Prostate gland (tissue), 2 donors: ENCODE measurements around the gene CARMIL1.

Experiments used
- CTCF ChIP-seq, 4 experiments: fragments of 200-600 bp in 2 of 4; fragments of 450-650 bp in 2 of 4; sonication (generic) in 2 of 4; IDR thresholded peaks; 1 replicate in 3 of 4; 2 replicates in 1 of 4; pipeline ENCODE4 v1.5.1; 2016 to 2019; ENCODE audit warnings: antibody characterized with exemption in 4 of 4, mild to moderate bottlenecking in 2 of 4, moderate library complexity in 2 of 4
- POLR2A ChIP-seq: fragments of 450-650 bp; IDR thresholded peaks from one replicate; pipeline ENCODE4 v1.6.1; 2016; ENCODE audit warnings: antibody characterized with exemption, mild to moderate bottlenecking
- POLR2AphosphoS5 ChIP-seq: sonication (generic); formaldehyde crosslinking; IDR thresholded peaks from one replicate; pipeline ENCODE4 v1.6.1; 2017; ENCODE audit warnings: antibody characterized with exemption

DNA sequence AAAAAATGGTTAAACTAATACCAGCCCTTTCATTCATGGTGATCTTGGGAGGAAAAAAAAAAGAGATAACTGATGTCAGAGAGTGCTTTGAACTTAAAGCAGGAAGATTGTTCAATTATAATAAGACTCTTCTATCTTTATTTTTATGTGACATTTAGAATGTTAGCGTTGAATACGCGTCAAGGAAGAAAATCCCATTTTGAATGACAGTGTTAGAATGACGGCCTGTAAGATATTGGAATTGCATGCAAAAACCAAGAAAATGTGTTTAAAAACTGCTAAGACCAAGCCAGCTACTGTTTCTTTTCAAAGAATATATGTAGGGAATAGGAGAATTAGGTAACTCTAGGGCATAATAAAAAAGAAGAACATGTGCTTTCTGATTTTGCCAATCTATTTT lies 123.0 kb downstream of the CARMIL1 start:
- no peak for TF ChIP-seq CTCF (IDR thresholded peaks at IDR 0.05)
- TF ChIP-seq POLR2A = no peak
- TF ChIP-seq POLR2AphosphoS5 = no peak
